ENCODE results near the gene TRAF3IP1. TPM values are rescaled to one million over a fixed set of nuclear protein-coding genes. Genes with fewer than 3 reads are reported as not detected.
"Not testable (repeated sequence)": the region's sequence is repeated elsewhere in the genome, so short reads cannot be mapped to it uniquely, and the experiment has no call there.

TRAF3IP1 gene
- total and polyA plus RNA-seq, 4 donors = 4.0 to 9.1 (median 4.6) TPM

GRCh38 chr2:238404406-238405216 is 84.3 kb downstream of the TRAF3IP1 start:
- no peaks in the 10 kb centered on the region for H3K9me3 ChIP-seq (ENCODE audit: control insufficient read depth in 4 of 4, low read length in 3 of 4)
- H3K9ac ChIP-seq (ENCODE audit: low read depth in 1 of 2, low read length in 2 of 2) = no peak overlapping the region
- TF ChIP-seq REST (IDR thresholded peaks at IDR 0.05) = peak; percentile 1
- TF ChIP-seq TAF1 (conservative IDR thresholded peaks at IDR 0.05) = no peak
- peak; percentile 81 for TF ChIP-seq MAX (IDR thresholded peaks at IDR 0.05)
- peak overlapping the region; percentile 62 for H3K27ac ChIP-seq (ENCODE audit: low read depth in 1 of 2, low read length in 2 of 2)
- H3K4me1 ChIP-seq (ENCODE audit: control insufficient read depth in 4 of 4, insufficient read depth in 4 of 4, low read length in 3 of 4) = peaks cover 0 to 15% (median 7%) of the 10 kb centered on the region in 4 donors
- peaks cover 0 to 6% (median 0%) of the 10 kb centered on the region in 4 donors for H3K36me3 ChIP-seq (ENCODE audit: control insufficient read depth in 4 of 4, insufficient read depth in 3 of 4, low read depth in 1 of 4, low read length in 3 of 4)
- DNase-seq (ENCODE audit: low spot score) = no peak
- no peaks in the 10 kb centered on the region for H3K27me3 ChIP-seq (ENCODE audit: control insufficient read depth in 4 of 4, insufficient read depth in 4 of 4, low read length in 3 of 4)
- WGBS = 65% methylated on average over 19 of the region's 19 CpGs
- no peak overlapping the region for H3K4me3 ChIP-seq (ENCODE audit: low read depth in 1 of 3, low read length in 3 of 3)

- H3K27me3 ChIP-seq (ENCODE audit: control insufficient read depth in 4 of 4, insufficient read depth in 4 of 4, low read length in 3 of 4); H3K27ac ChIP-seq (ENCODE audit: low read depth in 1 of 2, low read length in 2 of 2); H3K36me3 ChIP-seq (ENCODE audit: control insufficient read depth in 4 of 4, insufficient read depth in 3 of 4, low read depth in 1 of 4, low read length in 3 of 4); H3K9ac ChIP-seq (ENCODE audit: low read depth in 1 of 2, low read length in 2 of 2); H3K9me3 ChIP-seq (ENCODE audit: control insufficient read depth in 4 of 4, low read length in 3 of 4); DNase-seq (ENCODE audit: low spot score); H3K4me3 ChIP-seq (ENCODE audit: low read depth in 1 of 3, low read length in 3 of 3): not testable (repeated sequence)
- H3K4me1 ChIP-seq (ENCODE audit: control insufficient read depth in 4 of 4, insufficient read depth in 4 of 4, low read length in 3 of 4) = peaks cover 0 to 15% (median 7%) of the 10 kb centered on the region in 4 donors
- WGBS = 96% methylated on average over 4 of the region's 4 CpGs
Observed at GRCh38 chr2:238405217-238405555, 84.9 kb downstream of the TRAF3IP1 start.

- WGBS = 93% methylated on average over 20 of the region's 20 CpGs
- Histone ChIP-seq H3K4me1 (ENCODE audit: control insufficient read depth in 4 of 4, insufficient read depth in 4 of 4, low read length in 3 of 4) (peaks cover 0 to 15% (median 7%) of the 10 kb centered on the region in 4 donors), H3K27me3 (ENCODE audit: control insufficient read depth in 4 of 4, insufficient read depth in 4 of 4, low read length in 3 of 4) (no peaks in the 10 kb centered on the region), H3K27ac (ENCODE audit: low read depth in 1 of 2, low read length in 2 of 2) (no peak overlapping the region), H3K9me3 (ENCODE audit: control insufficient read depth in 4 of 4, low read length in 3 of 4) (no peaks in the 10 kb centered on the region), H3K9ac (ENCODE audit: low read depth in 1 of 2, low read length in 2 of 2) (no peak overlapping the region), H3K36me3 (ENCODE audit: control insufficient read depth in 4 of 4, insufficient read depth in 3 of 4, low read depth in 1 of 4, low read length in 3 of 4) (no peaks in the 10 kb centered on the region), H3K4me3 (ENCODE audit: low read depth in 1 of 3, low read length in 3 of 3) (no peak overlapping the region)
- no peak for DNase-seq (ENCODE audit: low spot score)
- TF ChIP-seq MAX (IDR thresholded peaks at IDR 0.05) (no peak), HNF4G (IDR thresholded peaks at IDR 0.05) (no peak), FOXA1 (IDR thresholded peaks at IDR 0.05) (no peak), REST (IDR thresholded peaks at IDR 0.05) (no peak), HNF4A (conservative IDR thresholded peaks at IDR 0.05) (no peak), RAD21 (IDR thresholded peaks at IDR 0.05) (no peak), GABPA (IDR thresholded peaks at IDR 0.05 in 1 of 2, conservative IDR thresholded peaks at IDR 0.05 in 1 of 2) (no peak), SP1 (IDR thresholded peaks at IDR 0.05) (no peak)
Observed at GRCh38 chr2:238406221-238406997, 86.1 kb downstream of the TRAF3IP1 start.

Data from liver (tissue), 9 donors.